ENCODE results near the gene ADGRE3. TPM values are rescaled to one million over a fixed set of nuclear protein-coding genes. Genes with fewer than 3 reads are reported as not detected.
A peak's percentile ranks its signal among the peaks of the same experiment; 100 is the strongest.
"Not testable (repeated sequence)": the region's sequence is repeated elsewhere in the genome, so short reads cannot be mapped to it uniquely, and the experiment has no call there.

Gene ADGRE3
- total and polyA plus RNA-seq, 2 donors: 0.09 to 0.33 TPM

GRCh38 chr19:14615623-14616022 lies 59.0 kb downstream of the ADGRE3 start:
- Histone ChIP-seq H3K36me3 (ENCODE audit: control insufficient read depth in 2 of 2, insufficient read depth in 2 of 2, low read length in 1 of 2) (no peaks in the 10 kb centered on the region), H3K27me3 (ENCODE audit: control insufficient read depth in 2 of 2, insufficient read depth in 1 of 2, low read length in 1 of 2) (no peaks in the 10 kb centered on the region), H3K9me3 (ENCODE audit: control insufficient read depth in 2 of 2, insufficient read depth in 1 of 2, low read length in 1 of 2) (peaks cover 0 to 2% of the 10 kb centered on the region in 2 donors), H3K4me1 (ENCODE audit: control insufficient read depth in 2 of 2, insufficient read depth in 2 of 2, low read length in 2 of 2) (no peaks in the 10 kb centered on the region), H3K27ac (ENCODE audit: low read depth in 1 of 2, low read length in 1 of 2) (no peak overlapping the region), H3K4me3 (ENCODE audit: low read length in 2 of 2) (no peak overlapping the region)
- 98% methylated on average over 8 of the region's 8 CpGs for WGBS
- no peak for DNase-seq (ENCODE audit: low read depth in 6 of 9, low spot score in 9 of 9)

- Histone ChIP-seq H3K27me3 (ENCODE audit: control insufficient read depth in 2 of 2, insufficient read depth in 1 of 2, low read length in 1 of 2) (no peaks in the 10 kb centered on the region), H3K9me3 (ENCODE audit: control insufficient read depth in 2 of 2, insufficient read depth in 1 of 2, low read length in 1 of 2) (peaks cover 0 to 2% of the 10 kb centered on the region in 2 donors), H3K27ac (ENCODE audit: low read depth in 1 of 2, low read length in 1 of 2) (no peak overlapping the region), H3K36me3 (ENCODE audit: control insufficient read depth in 2 of 2, insufficient read depth in 2 of 2, low read length in 1 of 2) (no peaks in the 10 kb centered on the region), H3K4me3 (ENCODE audit: low read length in 2 of 2) (no peak overlapping the region), H3K4me1 (ENCODE audit: control insufficient read depth in 2 of 2, insufficient read depth in 2 of 2, low read length in 2 of 2) (no peaks in the 10 kb centered on the region)
- 8% methylated on average over 4 of the region's 4 CpGs for WGBS
- DNase-seq (ENCODE audit: low read depth in 6 of 9, low spot score in 9 of 9): peak in 1 of 9 donors; percentile 5
Observed at GRCh38 chr19:14614099-14614412, 60.6 kb downstream of the ADGRE3 start.

GRCh38 chr19:14613399-14614098 lies 61.1 kb downstream of the ADGRE3 start:
- DNase-seq (ENCODE audit: low read depth in 6 of 9, low spot score in 9 of 9); H3K4me3 ChIP-seq (ENCODE audit: low read length in 2 of 2); H3K27me3 ChIP-seq (ENCODE audit: control insufficient read depth in 2 of 2, insufficient read depth in 1 of 2, low read length in 1 of 2); H3K36me3 ChIP-seq (ENCODE audit: control insufficient read depth in 2 of 2, insufficient read depth in 2 of 2, low read length in 1 of 2); H3K27ac ChIP-seq (ENCODE audit: low read depth in 1 of 2, low read length in 1 of 2); H3K9me3 ChIP-seq (ENCODE audit: control insufficient read depth in 2 of 2, insufficient read depth in 1 of 2, low read length in 1 of 2); H3K4me1 ChIP-seq (ENCODE audit: control insufficient read depth in 2 of 2, insufficient read depth in 2 of 2, low read length in 2 of 2): not testable (repeated sequence)
- WGBS: 48% methylated on average over 14 of the region's 14 CpGs

DNA sequence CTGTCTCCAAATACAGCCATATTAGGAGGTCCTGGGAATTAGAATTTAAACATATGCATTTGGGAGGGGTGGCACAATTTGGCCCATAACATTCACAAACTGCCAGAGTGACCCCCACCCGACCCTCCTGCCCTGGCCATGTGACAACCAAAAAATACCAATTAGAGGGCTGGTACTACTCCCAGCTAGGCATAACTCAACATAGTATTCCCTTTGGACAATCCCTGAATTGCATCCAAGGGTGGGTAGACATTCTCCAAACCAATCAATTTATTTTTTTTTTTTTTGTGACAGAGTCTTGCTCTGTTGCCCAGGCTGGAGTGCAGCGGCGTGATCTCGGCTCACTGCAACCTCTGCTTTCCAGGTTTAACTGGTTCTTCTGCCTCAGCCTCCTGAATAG lies 62.0 kb downstream of the ADGRE3 start:
- no peaks in the 10 kb centered on the region for H3K9me3 ChIP-seq (ENCODE audit: control insufficient read depth in 2 of 2, insufficient read depth in 1 of 2, low read length in 1 of 2)
- DNase-seq (ENCODE audit: low read depth in 6 of 9, low spot score in 9 of 9): no peak
- 96% methylated on average over 4 of the region's 4 CpGs for WGBS
- H3K27ac ChIP-seq (ENCODE audit: low read depth in 1 of 2, low read length in 1 of 2): no peak overlapping the region
- no peaks in the 10 kb centered on the region for H3K36me3 ChIP-seq (ENCODE audit: control insufficient read depth in 2 of 2, insufficient read depth in 2 of 2, low read length in 1 of 2)
- no peaks in the 10 kb centered on the region for H3K27me3 ChIP-seq (ENCODE audit: control insufficient read depth in 2 of 2, insufficient read depth in 1 of 2, low read length in 1 of 2)
- no peak overlapping the region for H3K4me3 ChIP-seq (ENCODE audit: low read length in 2 of 2)
- no peaks in the 10 kb centered on the region for H3K4me1 ChIP-seq (ENCODE audit: control insufficient read depth in 2 of 2, insufficient read depth in 2 of 2, low read length in 2 of 2)

DNA sequence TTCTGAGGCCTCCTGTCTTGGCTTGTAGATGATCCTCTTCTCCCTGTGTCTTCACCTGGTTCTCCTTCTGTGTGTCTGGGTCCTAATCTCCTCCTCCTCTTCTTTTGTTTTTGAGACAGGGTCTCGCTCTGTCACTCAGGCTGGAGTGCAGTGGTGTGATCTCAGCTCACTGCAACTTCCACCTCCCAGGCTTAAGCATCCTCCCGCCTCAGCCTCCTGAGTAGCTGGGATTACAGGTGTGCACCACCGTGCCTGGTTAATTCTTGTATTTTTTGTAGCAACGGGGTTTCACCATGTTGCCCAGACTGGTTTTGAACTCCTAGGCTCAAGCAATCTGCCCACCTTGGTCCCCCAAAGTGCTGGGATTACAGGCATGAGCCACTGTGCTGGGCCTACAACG lies 62.4 kb downstream of the ADGRE3 start:
- H3K4me3 ChIP-seq (ENCODE audit: low read length in 2 of 2); H3K36me3 ChIP-seq (ENCODE audit: control insufficient read depth in 2 of 2, insufficient read depth in 2 of 2, low read length in 1 of 2); H3K9me3 ChIP-seq (ENCODE audit: control insufficient read depth in 2 of 2, insufficient read depth in 1 of 2, low read length in 1 of 2); H3K27me3 ChIP-seq (ENCODE audit: control insufficient read depth in 2 of 2, insufficient read depth in 1 of 2, low read length in 1 of 2); DNase-seq (ENCODE audit: low read depth in 6 of 9, low spot score in 9 of 9); H3K4me1 ChIP-seq (ENCODE audit: control insufficient read depth in 2 of 2, insufficient read depth in 2 of 2, low read length in 2 of 2); H3K27ac ChIP-seq (ENCODE audit: low read depth in 1 of 2, low read length in 1 of 2): not testable (repeated sequence)
- WGBS: 97% methylated on average over 5 of the region's 5 CpGs

- Histone ChIP-seq H3K4me1 (ENCODE audit: control insufficient read depth in 2 of 2, insufficient read depth in 2 of 2, low read length in 2 of 2) (no peaks in the 10 kb centered on the region), H3K36me3 (ENCODE audit: control insufficient read depth in 2 of 2, insufficient read depth in 2 of 2, low read length in 1 of 2) (no peaks in the 10 kb centered on the region), H3K9me3 (ENCODE audit: control insufficient read depth in 2 of 2, insufficient read depth in 1 of 2, low read length in 1 of 2) (no peaks in the 10 kb centered on the region), H3K4me3 (ENCODE audit: low read length in 2 of 2) (no peak overlapping the region), H3K27me3 (ENCODE audit: control insufficient read depth in 2 of 2, insufficient read depth in 1 of 2, low read length in 1 of 2) (no peaks in the 10 kb centered on the region), H3K27ac (ENCODE audit: low read depth in 1 of 2, low read length in 1 of 2) (no peak overlapping the region)
- WGBS: 66% methylated on average over 4 of the region's 4 CpGs
- DNase-seq (ENCODE audit: low read depth in 6 of 9, low spot score in 9 of 9): no peak
Observed at GRCh38 chr19:14611051-14611450, 63.6 kb downstream of the ADGRE3 start.

DNA sequence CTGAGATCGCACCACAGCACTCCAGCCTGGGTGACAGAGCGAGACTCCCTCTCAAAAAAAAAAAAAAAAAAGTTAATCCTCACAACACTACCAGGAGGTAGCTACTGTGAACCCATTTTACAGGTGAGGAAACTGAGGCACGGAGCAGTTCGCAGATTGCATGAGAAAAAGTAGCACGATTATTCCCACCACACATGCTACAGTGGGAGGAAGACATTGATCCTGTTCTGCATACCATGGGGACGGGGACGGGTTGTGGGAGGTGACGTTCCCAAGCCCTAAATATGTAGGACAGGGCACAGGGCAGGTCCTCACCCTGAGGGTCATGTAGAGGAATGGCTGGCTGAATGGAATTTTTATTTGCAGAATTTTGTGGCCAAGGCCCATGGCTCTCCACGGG lies 68.0 kb downstream of the ADGRE3 start:
- no peaks in the 10 kb centered on the region for H3K27me3 ChIP-seq (ENCODE audit: control insufficient read depth in 2 of 2, insufficient read depth in 1 of 2, low read length in 1 of 2)
- H3K4me1 ChIP-seq (ENCODE audit: control insufficient read depth in 2 of 2, insufficient read depth in 2 of 2, low read length in 2 of 2): no peaks in the 10 kb centered on the region
- H3K36me3 ChIP-seq (ENCODE audit: control insufficient read depth in 2 of 2, insufficient read depth in 2 of 2, low read length in 1 of 2): no peaks in the 10 kb centered on the region
- 87% methylated on average over 9 of the region's 9 CpGs for WGBS
- DNase-seq (ENCODE audit: low read depth in 6 of 9, low spot score in 9 of 9): no peak
- no peaks in the 10 kb centered on the region for H3K9me3 ChIP-seq (ENCODE audit: control insufficient read depth in 2 of 2, insufficient read depth in 1 of 2, low read length in 1 of 2)
- H3K4me3 ChIP-seq (ENCODE audit: low read length in 2 of 2): no peak overlapping the region
- H3K27ac ChIP-seq (ENCODE audit: low read depth in 1 of 2, low read length in 1 of 2): no peak overlapping the region

- WGBS: 43% methylated on average over 2 of the region's 2 CpGs
- Histone ChIP-seq H3K4me3 (ENCODE audit: low read length in 2 of 2) (no peak overlapping the region), H3K27ac (ENCODE audit: low read depth in 1 of 2, low read length in 1 of 2) (no peak overlapping the region), H3K4me1 (ENCODE audit: control insufficient read depth in 2 of 2, insufficient read depth in 2 of 2, low read length in 2 of 2) (no peaks in the 10 kb centered on the region), H3K27me3 (ENCODE audit: control insufficient read depth in 2 of 2, insufficient read depth in 1 of 2, low read length in 1 of 2) (no peaks in the 10 kb centered on the region), H3K9me3 (ENCODE audit: control insufficient read depth in 2 of 2, insufficient read depth in 1 of 2, low read length in 1 of 2) (no peaks in the 10 kb centered on the region), H3K36me3 (ENCODE audit: control insufficient read depth in 2 of 2, insufficient read depth in 2 of 2, low read length in 1 of 2) (no peaks in the 10 kb centered on the region)
- DNase-seq (ENCODE audit: low read depth in 6 of 9, low spot score in 9 of 9): no peak
Observed at GRCh38 chr19:14603990-14604387, 70.7 kb downstream of the ADGRE3 start.

DNA sequence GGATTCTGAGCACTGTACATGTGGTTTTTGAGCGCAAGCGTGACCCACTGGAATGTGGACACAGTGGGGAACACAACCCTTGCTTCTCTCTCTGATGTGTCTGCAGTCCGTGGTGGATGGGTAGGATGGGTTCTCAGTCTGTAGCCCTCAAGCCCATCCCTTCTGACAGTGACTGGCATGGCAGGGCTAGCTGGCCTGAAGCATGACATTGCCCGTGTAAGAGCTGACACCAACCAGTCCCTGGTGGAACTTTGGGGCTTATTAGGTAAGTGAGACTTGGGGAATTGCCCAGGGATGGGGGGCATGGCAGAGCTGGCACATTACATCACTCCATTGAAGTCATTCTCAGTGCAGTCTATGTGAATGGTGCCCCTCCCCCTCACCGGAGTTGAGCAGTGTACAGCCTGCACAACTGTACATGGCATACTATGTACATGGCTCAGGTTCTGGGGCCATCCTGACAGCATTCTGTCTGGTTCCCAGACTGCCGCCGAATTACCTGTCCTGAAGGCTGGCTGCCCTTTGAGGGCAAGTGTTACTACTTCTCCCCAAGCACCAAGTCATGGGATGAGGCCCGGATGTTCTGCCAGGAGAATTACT lies 75.0 kb downstream of the ADGRE3 start:
- Histone ChIP-seq H3K9me3 (ENCODE audit: control insufficient read depth in 2 of 2, insufficient read depth in 1 of 2, low read length in 1 of 2) (no peaks in the 10 kb centered on the region), H3K36me3 (ENCODE audit: control insufficient read depth in 2 of 2, insufficient read depth in 2 of 2, low read length in 1 of 2) (no peaks in the 10 kb centered on the region), H3K4me3 (ENCODE audit: low read length in 2 of 2) (no peak overlapping the region), H3K4me1 (ENCODE audit: control insufficient read depth in 2 of 2, insufficient read depth in 2 of 2, low read length in 2 of 2) (no peaks in the 10 kb centered on the region), H3K27me3 (ENCODE audit: control insufficient read depth in 2 of 2, insufficient read depth in 1 of 2, low read length in 1 of 2) (no peaks in the 10 kb centered on the region), H3K27ac (ENCODE audit: low read depth in 1 of 2, low read length in 1 of 2) (no peak overlapping the region)
- DNase-seq (ENCODE audit: low read depth in 6 of 9, low spot score in 9 of 9): no peak
- WGBS: 97% methylated on average over 8 of the region's 8 CpGs
